Memory B cell (primary cell): ENCODE data around the gene STON1.
"Not testable (repeated sequence)": the region's sequence is repeated elsewhere in the genome, so short reads cannot be mapped to it uniquely, and the experiment has no call there.

Experiments used
- ATAC-seq: fragments of 150-1000 bp; cut with Tn5 transposase; 2 replicates; pipeline ENCODE4 v1.10.0; 2021; ENCODE audit warnings: low read depth, mild to moderate bottlenecking, moderate library complexity
- DNase-seq, 2 donors: peaks; one replicate each; pipeline ENCODE4 v3.0.0; 2022; ENCODE audit warnings: low spot score in 2 of 2
- H3K27ac Mint-ChIP-seq: one replicate; pipeline ENCODE4 v1.8.0; 2022; ENCODE audit warnings: mild to moderate bottlenecking, moderate library complexity, mixed read lengths
- H3K27me3 Mint-ChIP-seq: one replicate; pipeline ENCODE4 v1.8.0; 2022; ENCODE audit warnings: mixed read lengths
- H3K36me3 Mint-ChIP-seq: one replicate; pipeline ENCODE4 v1.8.0; 2022; ENCODE audit warnings: mild to moderate bottlenecking, mixed read lengths
- H3K4me1 Mint-ChIP-seq: one replicate; pipeline ENCODE4 v1.8.0; 2022; ENCODE audit warnings: mixed read lengths
- H3K4me3 Mint-ChIP-seq: one replicate; pipeline ENCODE4 v1.8.0; 2022; ENCODE audit warnings: mild to moderate bottlenecking, moderate library complexity, mixed read lengths
- H3K9me3 Mint-ChIP-seq: one replicate; pipeline ENCODE4 v1.8.0; 2022; ENCODE audit warnings: mixed read lengths

Gene STON1

DNA sequence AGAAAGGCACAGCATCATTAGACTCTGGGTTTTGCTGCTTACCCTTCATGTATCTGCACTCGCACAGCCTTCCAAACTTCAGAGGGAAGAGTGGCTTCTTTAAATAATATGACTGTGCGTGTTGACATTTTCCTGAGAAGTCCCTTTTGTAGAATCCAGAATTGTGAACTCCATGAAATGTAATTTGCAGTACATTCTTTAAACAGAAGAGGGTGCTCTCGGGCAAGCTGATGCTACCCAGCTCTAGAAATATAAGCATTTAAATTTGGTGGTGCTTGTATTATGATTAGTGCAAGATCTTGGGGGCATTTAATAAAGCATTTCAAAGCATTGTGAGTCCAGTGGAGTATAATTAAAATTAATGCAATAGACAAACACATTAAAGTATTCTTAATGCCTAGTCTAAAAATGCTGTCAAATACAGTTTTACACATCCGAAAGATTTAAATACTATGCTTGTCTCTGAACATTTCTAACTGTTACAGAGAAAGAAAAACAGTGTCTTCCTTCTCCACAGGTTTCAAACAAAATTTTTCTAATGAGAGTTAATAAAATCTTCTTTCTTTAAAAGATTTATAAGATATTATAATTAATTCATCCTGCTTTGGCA, 70.4 kb downstream of the STON1 start:
- no peaks in the 10 kb centered on the region for H3K9me3 Mint-ChIP-seq
- DNase-seq, result peak in 1 of 2 donors; percentile 4

DNA sequence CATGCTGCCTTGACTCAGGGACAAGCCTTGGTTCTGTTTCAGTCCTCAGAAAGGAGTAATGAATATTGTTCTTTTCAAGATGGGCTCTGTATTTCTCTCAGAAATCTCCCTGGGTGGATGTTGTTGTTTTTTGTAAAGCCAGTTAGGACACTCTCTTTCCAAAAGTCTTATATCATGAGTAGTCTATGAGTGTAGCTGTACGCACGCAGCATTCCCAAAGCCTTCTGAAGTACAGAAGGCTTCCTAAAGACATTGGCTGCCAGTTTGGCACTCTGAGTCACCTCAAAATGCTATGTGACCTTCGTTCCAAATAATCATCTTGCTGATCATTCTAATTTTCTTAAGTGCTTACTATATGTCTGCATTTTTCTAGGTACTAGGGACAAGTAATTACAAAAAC, 71.0 kb downstream of the STON1 start:
- Mint-ChIP-seq H3K27ac (no peak overlapping the region), H3K36me3 (no peaks in the 10 kb centered on the region), H3K9me3 (no peaks in the 10 kb centered on the region), H3K27me3 (peaks cover 7% of the 10 kb centered on the region), H3K4me1 (no peaks in the 10 kb centered on the region), H3K4me3 (no peak overlapping the region)
- ATAC-seq, result no peak
- DNase-seq, result no peak

More for the DNA sequence above, 70.4 kb downstream of the STON1 start:
- ATAC-seq, result no peak
- H3K27me3 Mint-ChIP-seq, result peaks cover 7% of the 10 kb centered on the region
- H3K4me3 Mint-ChIP-seq, result no peak overlapping the region
- no peaks in the 10 kb centered on the region for H3K4me1 Mint-ChIP-seq
- H3K36me3 Mint-ChIP-seq, result no peaks in the 10 kb centered on the region
- H3K27ac Mint-ChIP-seq, result no peak overlapping the region

DNA sequence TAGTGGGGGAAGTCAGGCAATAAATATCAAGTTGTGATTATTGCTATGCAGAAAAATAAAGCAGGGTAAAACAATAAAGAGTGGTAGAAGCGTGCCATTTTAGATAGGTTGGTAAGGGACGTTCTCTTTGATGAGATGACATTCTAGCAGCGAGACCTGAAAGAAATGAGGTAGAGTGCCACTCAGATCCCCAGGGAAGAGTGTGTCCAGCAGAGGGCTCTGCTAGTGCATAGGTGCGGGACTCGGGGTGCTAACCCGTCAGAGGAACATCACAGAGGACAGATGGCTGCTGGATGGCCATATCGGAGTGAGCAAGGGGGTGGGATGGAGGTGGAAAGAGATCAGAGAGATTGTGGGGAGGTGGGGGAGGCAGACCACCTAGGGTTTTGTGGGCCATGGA, 71.4 kb downstream of the STON1 start:
- ATAC-seq (no peak), DNase-seq (no peak)
- no peak overlapping the region for H3K27ac Mint-ChIP-seq
- H3K4me3 Mint-ChIP-seq, result no peak overlapping the region
- no peaks in the 10 kb centered on the region for H3K9me3 Mint-ChIP-seq
- no peaks in the 10 kb centered on the region for H3K4me1 Mint-ChIP-seq
- H3K36me3 Mint-ChIP-seq, result no peaks in the 10 kb centered on the region
- H3K27me3 Mint-ChIP-seq, result peaks cover 7% of the 10 kb centered on the region

DNA sequence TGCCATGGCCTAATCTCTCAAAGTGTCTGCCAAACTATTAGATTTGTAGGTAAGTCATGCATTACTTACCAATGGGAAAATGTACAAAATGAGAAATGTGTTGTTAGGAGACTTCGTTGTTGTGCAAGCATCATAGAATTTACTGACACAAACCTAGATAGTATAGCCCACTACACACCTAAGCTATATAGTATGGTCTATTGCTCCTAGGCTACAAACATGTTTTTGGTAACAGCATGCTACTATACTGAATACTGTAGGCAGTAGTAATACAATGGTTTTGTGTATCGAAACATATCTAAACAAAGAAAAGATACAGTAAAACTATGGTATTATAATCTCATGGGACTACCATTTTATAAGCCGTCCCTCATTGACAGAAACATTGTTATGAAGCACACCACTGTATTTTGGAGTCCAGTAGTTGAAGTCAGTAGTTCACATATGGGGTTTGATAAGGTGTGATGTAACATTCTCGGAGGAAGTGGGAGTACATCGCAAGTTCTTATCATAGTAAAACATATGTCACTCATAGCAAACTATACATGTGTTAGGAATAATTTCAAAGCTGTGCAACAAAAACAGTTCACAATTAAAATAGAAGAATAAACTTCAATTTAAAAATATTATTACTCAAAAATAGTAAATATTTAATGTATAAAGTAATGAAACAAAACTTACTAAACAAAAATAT, 75.7 kb downstream of the STON1 start:
- Mint-ChIP-seq H3K27me3 (peaks cover 2% of the 10 kb centered on the region), H3K36me3 (no peaks in the 10 kb centered on the region), H3K4me3 (no peak overlapping the region), H3K27ac (no peak overlapping the region), H3K4me1 (no peaks in the 10 kb centered on the region), H3K9me3 (no peaks in the 10 kb centered on the region)
- ATAC-seq (no peak), DNase-seq (no peak)

DNA sequence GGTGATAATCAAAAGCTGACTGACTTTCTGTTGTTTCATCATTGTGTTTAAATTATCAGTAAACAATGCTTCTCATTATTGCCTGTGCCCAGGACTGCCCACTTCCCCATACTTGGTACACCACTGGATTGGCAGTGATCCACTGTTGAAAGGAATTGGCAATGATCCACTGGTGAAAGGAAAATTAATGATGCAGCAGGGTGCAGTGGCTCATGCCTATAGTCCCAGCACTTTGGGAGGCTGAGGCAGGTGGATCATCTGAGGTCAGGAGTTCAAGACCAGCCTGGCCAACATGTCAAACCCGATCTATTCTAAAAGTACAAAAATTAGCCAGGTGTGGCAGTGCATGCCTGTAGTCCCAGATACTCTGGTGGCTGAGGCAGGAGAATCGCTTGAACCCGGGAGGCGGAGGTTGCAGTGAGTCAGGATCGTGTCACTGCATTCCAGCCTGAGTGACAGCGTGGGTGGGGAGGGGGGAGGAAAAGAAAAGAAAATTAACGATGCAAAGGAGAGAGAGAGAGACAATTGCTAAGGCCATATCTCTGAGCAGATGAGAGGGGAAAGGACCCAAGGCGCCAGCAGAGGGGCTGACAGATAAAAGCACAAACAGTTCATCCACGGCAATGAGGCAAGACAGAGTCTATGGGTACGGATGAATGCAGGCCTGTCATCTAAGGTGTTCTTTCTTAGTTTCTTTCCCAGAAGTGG, 77.5 kb downstream of the STON1 start:
- Mint-ChIP-seq H3K4me3 (no peak overlapping the region), H3K27ac (no peak overlapping the region), H3K36me3 (no peaks in the 10 kb centered on the region), H3K27me3 (peaks cover 3% of the 10 kb centered on the region), H3K4me1 (no peaks in the 10 kb centered on the region), H3K9me3 (no peaks in the 10 kb centered on the region)
- DNase-seq (no peak), ATAC-seq (no peak)

DNA sequence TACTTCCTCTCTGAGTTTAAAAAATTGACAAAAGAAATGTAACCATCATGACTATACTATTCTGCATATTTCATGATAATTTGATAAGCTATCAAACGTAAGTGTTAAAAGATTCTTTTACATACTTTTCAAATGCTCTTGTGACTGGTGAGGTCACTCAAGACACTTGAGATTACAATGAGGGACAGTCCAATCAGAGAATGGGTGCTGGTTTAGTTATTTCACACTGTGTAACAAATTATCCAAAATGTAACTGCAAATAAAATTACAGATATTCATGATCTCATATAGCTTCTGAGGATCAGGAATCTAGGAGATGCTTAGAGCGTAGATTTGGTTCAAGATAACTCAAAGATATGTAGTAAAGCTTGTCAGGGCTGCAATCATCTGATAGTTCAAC, 83.3 kb downstream of the STON1 start:
- H3K36me3 Mint-ChIP-seq, result no peaks in the 10 kb centered on the region
- H3K4me3 Mint-ChIP-seq, result no peak overlapping the region
- DNase-seq (no peak), ATAC-seq (no peak)
- no peaks in the 10 kb centered on the region for H3K4me1 Mint-ChIP-seq
- peaks cover 6% of the 10 kb centered on the region for H3K27me3 Mint-ChIP-seq
- H3K27ac Mint-ChIP-seq, result no peak overlapping the region
- H3K9me3 Mint-ChIP-seq, result no peaks in the 10 kb centered on the region

DNA sequence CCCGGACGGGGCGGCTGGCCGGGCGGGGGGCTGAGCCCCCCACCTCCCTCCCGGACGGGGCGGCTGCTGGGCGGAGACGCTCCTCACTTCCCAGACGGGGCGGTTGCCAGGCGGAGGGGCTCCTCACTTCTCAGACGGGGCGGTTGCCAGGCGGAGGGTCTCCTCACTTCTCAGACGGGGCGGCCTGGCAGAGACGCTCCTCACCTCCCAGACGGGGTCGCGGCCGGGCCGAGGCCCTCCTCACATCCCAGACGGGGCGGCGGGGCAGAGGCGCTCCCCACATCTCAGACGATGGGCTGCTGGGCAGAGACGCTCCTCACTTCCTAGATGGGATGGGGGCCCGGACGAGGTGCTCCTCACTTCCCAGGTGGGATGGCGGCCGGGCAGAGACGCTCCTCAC, 84.6 kb downstream of the STON1 start:
- not testable (repeated sequence) for H3K4me1 Mint-ChIP-seq, H3K4me3 Mint-ChIP-seq

DNA sequence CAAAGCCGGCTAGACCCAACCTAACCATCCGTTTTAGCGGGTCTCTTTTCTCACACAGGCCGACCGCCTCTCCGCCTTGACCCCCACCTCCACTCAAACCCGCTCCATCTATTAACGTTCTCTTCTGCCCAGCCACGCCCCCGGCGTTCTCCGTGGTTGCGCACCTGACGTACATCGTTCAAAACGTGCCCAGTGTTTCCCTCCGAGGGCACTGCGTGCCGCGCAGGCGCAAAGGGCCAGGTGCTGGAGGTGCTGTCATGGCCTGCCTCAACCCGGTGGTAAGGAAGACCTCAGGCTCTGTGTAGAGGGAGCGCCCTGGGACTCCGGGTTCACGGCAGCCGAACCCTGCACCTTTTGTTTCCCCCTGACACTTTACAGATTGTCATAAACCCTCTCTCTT, 87.7 kb downstream of the STON1 start, which contains the start of gene GTF2A1L:
Gene GTF2A1L (plus strand): TSS at position 239 of the 400 bp plus-strand sequence. CDS start 19 bp downstream, at position 258.
- H3K4me3 Mint-ChIP-seq, result no peak within 1 kb of the TSS
- H3K9me3 Mint-ChIP-seq, result no peaks in the 10 kb centered on the region
- no peaks in the 10 kb centered on the region for H3K4me1 Mint-ChIP-seq
- no peaks in the 10 kb centered on the region for H3K36me3 Mint-ChIP-seq
- no peak for DNase-seq
- no peak for ATAC-seq
- H3K27ac Mint-ChIP-seq, result no peak within 1 kb of the TSS
- peaks cover 5% of the 10 kb centered on the region for H3K27me3 Mint-ChIP-seq

More for the DNA sequence above, 84.6 kb downstream of the STON1 start:
- ATAC-seq, H3K27me3 Mint-ChIP-seq, DNase-seq, H3K36me3 Mint-ChIP-seq, H3K9me3 Mint-ChIP-seq, H3K27ac Mint-ChIP-seq: not testable (repeated sequence)

DNA sequence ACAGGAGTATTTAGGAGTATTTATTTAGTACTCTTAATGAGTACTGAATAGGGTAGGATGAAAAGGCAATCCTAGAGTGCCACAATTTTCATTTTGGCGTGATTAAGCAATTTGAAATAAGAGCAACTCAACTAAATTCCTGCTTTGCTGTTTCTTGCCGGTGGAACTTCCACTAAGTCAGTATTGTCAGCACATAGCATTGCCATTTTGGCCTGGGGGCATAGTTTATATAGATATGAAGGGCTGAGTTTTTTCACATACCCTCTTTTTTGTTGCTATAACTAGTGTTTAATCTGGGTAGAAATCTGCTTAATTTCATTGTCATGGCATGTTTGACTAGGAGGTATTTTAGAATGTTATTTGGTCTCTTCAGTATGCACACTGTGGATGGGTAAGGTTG, 89.6 kb downstream of the STON1 start:
- no peak for DNase-seq
- Mint-ChIP-seq H3K9me3 (peaks cover 1% of the 10 kb centered on the region), H3K4me3 (no peak overlapping the region), H3K27ac (no peak overlapping the region), H3K27me3 (peaks cover 5% of the 10 kb centered on the region), H3K36me3 (no peaks in the 10 kb centered on the region), H3K4me1 (no peaks in the 10 kb centered on the region)
- no peak for ATAC-seq

DNA sequence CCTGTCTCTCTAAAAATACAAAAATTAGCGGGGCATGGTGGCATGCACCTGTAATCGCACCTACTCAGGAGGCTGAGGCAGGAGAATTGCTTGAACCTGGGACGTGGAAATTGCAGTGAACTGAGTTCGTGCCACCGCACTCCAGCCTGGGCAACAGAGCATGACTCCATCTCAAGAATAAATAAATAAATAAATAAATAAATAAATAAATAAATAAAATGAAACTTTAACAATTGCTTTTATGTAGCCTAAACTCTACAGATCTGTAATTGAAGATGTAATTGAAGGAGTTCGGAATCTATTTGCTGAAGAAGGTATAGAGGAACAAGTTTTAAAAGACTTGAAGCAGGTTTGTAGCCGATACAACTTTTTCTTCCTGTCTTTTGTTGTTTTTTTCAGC, 90.7 kb downstream of the STON1 start:
- no peak for DNase-seq
- Mint-ChIP-seq H3K4me3 (no peak overlapping the region), H3K27me3 (peaks cover 5% of the 10 kb centered on the region), H3K9me3 (peaks cover 1% of the 10 kb centered on the region), H3K27ac (no peak overlapping the region), H3K4me1 (no peaks in the 10 kb centered on the region), H3K36me3 (no peaks in the 10 kb centered on the region)
- ATAC-seq, result no peak

DNA sequence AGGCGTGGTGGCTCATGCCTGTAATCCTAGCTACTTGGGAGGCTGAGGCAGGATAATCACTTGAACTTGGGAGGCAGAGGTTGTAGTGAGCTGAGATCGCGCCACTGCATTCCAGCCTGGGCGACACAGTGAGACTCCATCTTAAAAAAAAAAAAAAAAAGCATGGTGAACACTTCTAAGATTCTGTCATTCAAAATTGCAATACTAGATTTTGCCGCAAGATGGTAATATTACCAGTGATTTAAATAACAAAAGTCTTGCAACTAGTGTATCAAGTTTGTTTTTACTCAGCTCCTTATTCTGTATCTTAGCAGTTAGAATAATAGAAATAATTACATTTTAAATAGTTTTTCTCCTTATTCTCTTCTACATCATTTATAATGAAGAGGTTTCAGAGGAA, 92.7 kb downstream of the STON1 start:
- not testable (repeated sequence) for H3K4me1 Mint-ChIP-seq, H3K36me3 Mint-ChIP-seq, ATAC-seq, DNase-seq, H3K27me3 Mint-ChIP-seq, H3K27ac Mint-ChIP-seq, H3K4me3 Mint-ChIP-seq, H3K9me3 Mint-ChIP-seq

DNA sequence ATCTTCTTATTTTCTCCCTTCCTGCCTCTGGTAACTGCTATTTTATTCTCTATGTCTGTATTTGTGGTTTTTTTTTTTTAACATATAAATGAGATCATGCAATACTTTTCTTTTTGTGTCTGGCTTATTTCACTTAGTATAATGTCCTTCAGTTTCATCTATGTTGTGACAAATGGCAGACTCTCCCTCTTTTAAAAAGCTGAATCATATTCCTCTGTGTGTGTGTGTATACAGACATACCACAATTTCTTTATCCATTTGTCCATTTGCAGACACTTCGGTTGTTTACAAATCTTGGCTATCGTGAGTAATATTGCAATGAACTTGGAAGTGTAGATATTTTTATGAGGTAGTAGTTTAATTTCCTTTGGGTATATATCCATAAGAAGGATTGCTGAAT, 94.7 kb downstream of the STON1 start:
- Mint-ChIP-seq H3K4me1 (no peaks in the 10 kb centered on the region), H3K9me3 (peaks cover 6% of the 10 kb centered on the region), H3K4me3 (no peak overlapping the region), H3K27me3 (peaks cover 1% of the 10 kb centered on the region), H3K36me3 (no peaks in the 10 kb centered on the region), H3K27ac (no peak overlapping the region)
- DNase-seq (no peak), ATAC-seq (no peak)

DNA sequence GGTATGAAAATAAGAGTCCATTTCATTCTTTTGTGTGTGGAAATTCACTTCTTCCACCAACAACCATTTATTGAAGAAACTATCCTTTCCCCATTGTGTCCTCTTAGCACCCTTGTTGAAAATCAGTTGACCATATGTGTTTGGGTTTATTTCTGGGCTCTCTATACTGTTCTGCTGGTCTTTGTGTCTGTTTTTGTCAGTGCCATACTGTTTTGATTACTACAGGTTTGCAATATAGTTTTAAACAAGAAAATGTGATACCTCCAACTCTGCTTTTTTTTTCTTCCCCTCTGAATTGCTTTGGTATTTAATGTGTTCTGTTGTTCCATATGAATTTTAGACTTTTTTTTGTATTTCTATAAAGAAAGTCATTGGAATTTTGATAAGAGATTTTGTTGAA, 96.1 kb downstream of the STON1 start:
- Mint-ChIP-seq H3K4me3 (no peak overlapping the region), H3K4me1 (no peaks in the 10 kb centered on the region), H3K36me3 (no peaks in the 10 kb centered on the region), H3K27ac (no peak overlapping the region), H3K9me3 (peaks cover 6% of the 10 kb centered on the region), H3K27me3 (no peaks in the 10 kb centered on the region)
- ATAC-seq, result no peak
- no peak for DNase-seq

DNA sequence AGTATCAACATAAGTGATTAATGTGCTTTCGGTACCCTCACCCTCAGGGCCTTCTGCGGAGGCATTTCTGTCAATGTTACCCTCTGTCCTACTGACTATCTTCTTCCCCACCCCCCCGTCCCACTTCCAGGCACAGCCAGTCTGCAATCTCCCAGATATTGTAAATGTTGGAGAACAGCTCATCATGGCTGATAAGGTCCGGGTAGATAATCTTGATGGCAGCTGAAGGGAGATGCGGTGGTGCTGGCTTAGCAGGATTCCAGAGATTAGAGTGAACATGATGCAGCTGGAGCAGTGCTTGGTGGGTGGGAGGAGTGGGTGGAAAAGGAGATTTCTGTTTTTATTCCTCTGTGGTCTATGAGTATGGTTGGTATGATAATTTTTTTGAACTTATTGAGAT, 103.2 kb downstream of the STON1 start:
- H3K4me3 Mint-ChIP-seq, result no peak overlapping the region
- ATAC-seq (no peak), DNase-seq (no peak)
- no peaks in the 10 kb centered on the region for H3K4me1 Mint-ChIP-seq
- H3K9me3 Mint-ChIP-seq, result peaks cover 4% of the 10 kb centered on the region
- H3K27ac Mint-ChIP-seq, result no peak overlapping the region
- no peaks in the 10 kb centered on the region for H3K36me3 Mint-ChIP-seq
- peaks cover 10% of the 10 kb centered on the region for H3K27me3 Mint-ChIP-seq
